ENCODE results near the gene SORCS2. TPM values are rescaled to one million over a fixed set of nuclear protein-coding genes. Genes with fewer than 3 reads are reported as not detected.

Gene SORCS2
- total RNA-seq, 1 experiment from 2014 or later = 0.15 TPM

DNA sequence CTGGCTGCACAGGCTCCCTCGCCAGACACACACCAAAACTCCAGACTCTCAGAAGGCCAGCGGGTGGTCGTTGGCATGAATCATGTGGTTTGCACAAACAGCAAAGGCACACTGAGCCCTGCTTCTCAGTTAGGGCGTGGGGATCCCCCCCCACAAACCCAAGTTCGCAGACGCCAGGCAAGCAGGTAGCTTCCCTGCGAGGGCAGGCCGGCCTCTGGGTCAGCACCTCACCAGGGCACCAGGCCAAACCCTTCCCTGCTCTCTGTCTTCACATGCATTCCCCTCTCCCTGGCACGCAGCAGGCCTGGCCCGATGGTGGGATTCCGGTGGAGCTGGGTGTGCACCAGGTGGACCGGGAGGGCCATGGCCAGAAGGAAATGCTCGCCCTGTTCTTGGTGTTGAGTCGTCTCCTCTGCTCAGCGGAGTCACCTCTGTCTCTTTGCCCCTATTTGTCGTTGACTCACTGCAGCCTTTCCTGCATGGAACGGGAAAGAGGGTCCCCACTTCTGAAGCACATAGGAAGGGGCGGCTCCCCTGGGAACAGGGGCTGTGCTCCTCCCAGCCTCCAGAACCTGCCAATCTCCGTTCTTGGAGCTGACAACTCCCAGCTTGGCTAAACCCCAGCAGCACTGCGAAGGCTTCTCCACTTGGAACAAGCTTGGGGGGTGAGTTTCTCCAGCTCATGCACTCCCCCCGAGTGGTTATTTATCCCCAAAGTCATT is 51.4 kb downstream of the SORCS2 start:
- Histone ChIP-seq H3K36me3 (ENCODE audit: control insufficient read depth, insufficient read depth, low read length) (no peaks in the 10 kb centered on the region), H3K9me3 (ENCODE audit: control insufficient read depth, insufficient read depth, low read depth, low read length) (no peaks in the 10 kb centered on the region), H3K27me3 (ENCODE audit: control insufficient read depth, insufficient read depth, low read length) (no peaks in the 10 kb centered on the region), H3K4me1 (ENCODE audit: control insufficient read depth, insufficient read depth, low read length) (no peaks in the 10 kb centered on the region), H3K27ac (ENCODE audit: low read length) (no peak overlapping the region), H3K4me3 (ENCODE audit: low read depth in 2 of 2, low read length in 2 of 2) (no peak overlapping the region)
- ChIA-PET POLR2A (no interaction called here), CTCF (no interaction called here)
- in situ Hi-C loops (cut with HindIII; ENCODE audit: low pct_unique_long_range_greater_than_20kb, low sequenced_read_pairs) = no loop called here
- BruUV-seq (replicated peaks) = no TSS peak
- DNase-seq (ENCODE audit: low read depth, low spot score) (no peak), ATAC-seq (no peak)
- no peak for TF ChIP-seq SIN3A (IDR thresholded peaks at IDR 0.05; ENCODE audit: borderline replicate concordance, insufficient read depth, low read depth, low read length)
- no peak for TF ChIP-seq POLR2AphosphoS5 (IDR thresholded peaks at IDR 0.05; ENCODE audit: low read depth, low read length)
- TF ChIP-seq REST (IDR thresholded peaks at IDR 0.05; ENCODE audit: insufficient read depth in 1 of 2, low read depth in 2 of 2, low read length in 1 of 2) = no peak
- no peak for TF ChIP-seq TCF7L2 (IDR thresholded peaks at IDR 0.05; ENCODE audit: low read depth, low read length)
- no peak for TF ChIP-seq CTCF (IDR thresholded peaks at IDR 0.05)
- intact Hi-C loops (cut with micrococcal nuclease; ENCODE audit: unreplicated experiment) = no loop called here

- no peaks in the 10 kb centered on the region for H3K27me3 ChIP-seq (ENCODE audit: control insufficient read depth, insufficient read depth, low read length)
- ChIA-PET CTCF (no interaction called here), POLR2A (no interaction called here)
- no peak overlapping the region for H3K4me3 ChIP-seq (ENCODE audit: low read depth in 2 of 2, low read length in 2 of 2)
- no peaks in the 10 kb centered on the region for H3K9me3 ChIP-seq (ENCODE audit: control insufficient read depth, insufficient read depth, low read depth, low read length)
- intact Hi-C loops (cut with micrococcal nuclease; ENCODE audit: unreplicated experiment) = no loop called here
- no peaks in the 10 kb centered on the region for H3K4me1 ChIP-seq (ENCODE audit: control insufficient read depth, insufficient read depth, low read length)
- H3K27ac ChIP-seq (ENCODE audit: low read length) = no peak overlapping the region
- no TSS peak for BruUV-seq (replicated peaks)
- DNase-seq (ENCODE audit: low read depth, low spot score) (no peak), ATAC-seq (no peak)
- TF ChIP-seq TCF7L2 (IDR thresholded peaks at IDR 0.05; ENCODE audit: low read depth, low read length) (no peak), CTCF (IDR thresholded peaks at IDR 0.05) (no peak), REST (IDR thresholded peaks at IDR 0.05; ENCODE audit: insufficient read depth in 1 of 2, low read depth in 2 of 2, low read length in 1 of 2) (no peak), POLR2AphosphoS5 (IDR thresholded peaks at IDR 0.05; ENCODE audit: low read depth, low read length) (no peak), SIN3A (IDR thresholded peaks at IDR 0.05; ENCODE audit: borderline replicate concordance, insufficient read depth, low read depth, low read length) (no peak)
- H3K36me3 ChIP-seq (ENCODE audit: control insufficient read depth, insufficient read depth, low read length) = no peaks in the 10 kb centered on the region
- in situ Hi-C loops (cut with HindIII; ENCODE audit: low pct_unique_long_range_greater_than_20kb, low sequenced_read_pairs) = no loop called here
These were observed 52.0 kb downstream of the SORCS2 start for GRCh38 chr4:7244331-7244665.

All from Panc1 (cell line).